SK-N-SH (cell line): ENCODE measurements around the gene ADCY6. TPM values are rescaled to one million over a fixed set of nuclear protein-coding genes. Genes with fewer than 3 reads are reported as not detected.

Source experiments
- CTCF ChIA-PET: fragments of 300-600, 350-600 bp; formaldehyde crosslinking; extraction: SDS; loops from one replicate; lab custom pipeline; 2021; lab: Yijun Ruan, JAX
- POLR2A ChIA-PET: fragments of 350-600 bp; sonication (Branson Sonifier 250); formaldehyde crosslinking; extraction: SDS; loops from one replicate; lab custom pipeline; 2020; ENCODE audit warnings: antibody characterized with exemption, inconsistent platforms; lab: Yijun Ruan, JAX
- DNase-seq: peaks from one replicate; pipeline ENCODE4 v3.0.0; 2012
- H2AFZ ChIP-seq: fragments of 200-600 bp; sonication (generic); 2 replicates; pipeline ENCODE4 v1.8.1; 2016; ENCODE audit warnings: antibody characterized with exemption, mild to moderate bottlenecking, low read depth
- H3F3A ChIP-seq: fragments of 200-600 bp; sonication (generic); replicated peaks from 2 replicates; pipeline ENCODE3; 2016; ENCODE audit warnings: antibody characterized with exemption, mild to moderate bottlenecking; ENCODE audit not compliant: insufficient read depth
- H3K27ac ChIP-seq, 2 experiments: fragments of 200-500 bp in 1 of 2; fragments of 200-600 bp in 1 of 2; sonication (Bioruptor generic) in 1 of 2; sonication (generic), shearing (Covaris generic) in 1 of 2; 2 replicates each; pipeline versions ENCODE4 v1.5.1 to v1.6.1; 2014 to 2016; ENCODE audit warnings: low read depth in 2 of 2, inconsistent platforms in 1 of 2, low read length in 1 of 2, mild to moderate bottlenecking in 1 of 2, mixed read lengths in 1 of 2
- H3K27me3 ChIP-seq: fragments of 200-600 bp; sonication (generic), shearing (Covaris generic); 2 replicates; pipeline ENCODE4 v1.6.1; 2016; ENCODE audit warnings: mixed run types; ENCODE audit not compliant: insufficient read depth
- H3K36me3 ChIP-seq, 2 experiments: fragments of 200-500 bp in 1 of 2; fragments of 200-600 bp in 1 of 2; sonication (Bioruptor generic) in 1 of 2; sonication (generic) in 1 of 2; replicated peaks in 1 of 2; 2 replicates each; pipeline versions ENCODE3 to v1.5.1; 2014 to 2016; ENCODE audit warnings: low read length in 1 of 2, mild to moderate bottlenecking in 1 of 2; ENCODE audit not compliant: insufficient read depth in 2 of 2, control insufficient read depth in 1 of 2
- H3K4me1 ChIP-seq, 2 experiments: fragments of 200-500 bp in 1 of 2; fragments of 200-600 bp in 1 of 2; sonication (Bioruptor generic) in 1 of 2; sonication (generic), shearing (Covaris generic) in 1 of 2; 2 replicates each; pipeline versions ENCODE4 v1.5.1 to v1.6.1; 2014 to 2016; ENCODE audit warnings: low read depth in 1 of 2, low read length in 1 of 2, mixed run types in 1 of 2; ENCODE audit not compliant: insufficient read depth in 2 of 2, control insufficient read depth in 1 of 2
- H3K4me2 ChIP-seq: fragments of 200-600 bp; sonication (generic), shearing (Covaris generic); 2 replicates; pipeline ENCODE4 v1.6.1; 2017; ENCODE audit warnings: mixed run types
- H3K4me3 ChIP-seq, 2 experiments: fragments of 200-500 bp in 1 of 2; fragments of 200-600 bp in 1 of 2; sonication (Bioruptor generic) in 1 of 2; sonication (generic), shearing (Covaris generic) in 1 of 2; 2 replicates each; pipeline versions ENCODE4 v1.5.1 to v1.8.1; 2014 to 2016; ENCODE audit warnings: low read depth in 2 of 2, inconsistent platforms in 1 of 2, low read length in 1 of 2, mild to moderate bottlenecking in 1 of 2, mixed read lengths in 1 of 2, moderate library complexity in 1 of 2
- H3K79me2 ChIP-seq: fragments of 200-600 bp; sonication (generic); 2 replicates; pipeline ENCODE4 v1.8.1; 2017; ENCODE audit warnings: mild to moderate bottlenecking; ENCODE audit not compliant: insufficient read depth
- H3K9ac ChIP-seq: fragments of 200-600 bp; sonication (generic); 2 replicates; pipeline ENCODE4 v1.6.1; 2017; ENCODE audit warnings: mixed run types
- H3K9me2 ChIP-seq: fragments of 200-600 bp; sonication (generic); 2 replicates; pipeline ENCODE4 v1.6.1; 2017; ENCODE audit warnings: mixed run types
- H3K9me3 ChIP-seq: fragments of 200-600 bp; sonication (generic); 2 replicates; pipeline ENCODE4 v1.6.1; 2017; ENCODE audit warnings: mixed run types, mild to moderate bottlenecking, moderate library complexity
- H4K20me1 ChIP-seq: fragments of 200-600 bp; sonication (generic); 2 replicates; pipeline ENCODE4 v1.6.1; 2017; ENCODE audit warnings: mild to moderate bottlenecking, mixed run types; ENCODE audit not compliant: insufficient read depth
- ELF1 ChIP-seq: IDR thresholded peaks from 2 replicates; pipeline ENCODE4 v1.4.0; 2012
- JUND ChIP-seq: IDR thresholded peaks from 2 replicates; pipeline ENCODE4 v1.4.0; 2012
- MAX ChIP-seq: IDR thresholded peaks from 2 replicates; pipeline ENCODE4 v1.4.0; 2012; ENCODE audit warnings: low read depth
- MEF2A ChIP-seq: IDR thresholded peaks from 2 replicates; pipeline ENCODE4 v1.4.0; 2012; ENCODE audit warnings: low read depth, borderline replicate concordance
- NRF1 ChIP-seq: IDR thresholded peaks from 2 replicates; pipeline ENCODE4 v1.6.1; 2012; ENCODE audit warnings: low read depth, mild to moderate bottlenecking, low read length
- PBX3 ChIP-seq: IDR thresholded peaks from 2 replicates; pipeline ENCODE4; 2012
- RAD21 ChIP-seq: IDR thresholded peaks from 2 replicates; pipeline ENCODE4 v1.6.1; 2012; ENCODE audit warnings: mild to moderate bottlenecking, low read length
- RXRA ChIP-seq: IDR thresholded peaks from 2 replicates; pipeline ENCODE4 v1.4.0; 2012; ENCODE audit warnings: low read depth, mild to moderate bottlenecking, borderline replicate concordance
- SMC3 ChIP-seq: IDR thresholded peaks from 2 replicates; pipeline ENCODE4 v1.6.1; 2012; ENCODE audit warnings: low read depth, low read length, improper control_type of control experiment
- TCF12 ChIP-seq: IDR thresholded peaks from 2 replicates; pipeline ENCODE4 v1.4.0; 2012
- TEAD4 ChIP-seq: IDR thresholded peaks from 2 replicates; pipeline ENCODE4 v1.4.0; 2012; ENCODE audit warnings: mild to moderate bottlenecking, borderline replicate concordance; ENCODE audit not compliant: insufficient read depth
- USF2 ChIP-seq: fragments of 150-350 bp; IDR thresholded peaks from 2 replicates; pipeline ENCODE4 v1.6.1; 2017; ENCODE audit warnings: antibody characterized with exemption, low read length, low read depth, borderline replicate concordance
- WGBS: methylation state at CpG from one replicate; pipeline ENCODE4 v1.1.6; 2017; ENCODE audit warnings: low lambda C conversion rate; 5-methylcytosine and 5-hydroxymethylcytosine counted together
- polyA plus RNA-seq, 3 experiments: library from polyadenylated mRNA; depleted of rRNA; stranded (reverse); fragments of >200 nt; gene quantifications; 2 replicates each; pipeline ENCODE4 v1.2.3, GENCODE V29; 2012
- TF ChIP-seq, protein P1 (sequence below): fragments of 200-600 bp; sonication (generic); IDR thresholded peaks from 2 replicates; pipeline ENCODE4 v1.6.1; 2017; ENCODE audit warnings: antibody characterized with exemption, mild to moderate bottlenecking, moderate library complexity
- TF ChIP-seq, protein P2 (sequence below): fragments of 150-350 bp; IDR thresholded peaks from 2 replicates; pipeline ENCODE4 v1.6.1; 2016; ENCODE audit warnings: mild to moderate bottlenecking, low read depth, low read length

ADCY6 gene
- polyA plus RNA-seq, 1 of the 3 experiments (the other 2 are of a cell fraction): 36.0 TPM

DNA sequence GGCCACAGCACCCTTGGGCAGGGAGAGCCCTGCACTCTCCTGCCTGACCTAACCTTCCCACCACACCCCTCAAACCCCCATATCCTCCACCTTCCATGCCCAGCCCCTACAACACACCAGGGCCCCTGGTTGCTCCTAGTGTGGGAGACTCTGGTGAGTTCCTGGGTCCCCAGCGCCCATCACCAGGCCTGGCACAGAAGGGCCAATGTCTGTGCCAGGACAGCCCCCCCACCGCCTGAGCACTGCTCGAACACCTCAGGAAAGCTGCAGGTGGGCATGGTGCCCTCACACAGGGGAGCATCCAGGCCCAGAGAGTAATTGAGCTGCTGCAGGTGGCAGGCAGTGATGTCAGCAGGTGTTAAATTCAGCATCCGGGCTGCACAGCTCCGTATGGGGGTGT, 15.2 kb downstream of the ADCY6 start:
- H3K27ac ChIP-seq: no peak overlapping the region
- POLR2A ChIA-PET: no interaction called here
- no peaks in the 10 kb centered on the region for H3K27me3 ChIP-seq
- H3K36me3 ChIP-seq: peaks cover 18 to 71% of the 10 kb centered on the region in 2 experiments
- H3K9ac ChIP-seq: no peak overlapping the region
- CTCF ChIA-PET: interaction anchor here (1.6 to 2.2 kb wide), 3 partner anchors 22 to 41 kb away, joined by 6 to 9 read pairs (median 7); no protein-coding TSS in a partner anchor
- H3K9me2 ChIP-seq: no peaks in the 10 kb centered on the region
- no peaks in the 10 kb centered on the region for H4K20me1 ChIP-seq
- no peak overlapping the region for H3K4me3 ChIP-seq
- peaks cover 7% of the 10 kb centered on the region; the same call in 1 of the 2 replicates for H3K79me2 ChIP-seq
- no peaks in the 10 kb centered on the region for H3K9me3 ChIP-seq
- H3K4me1 ChIP-seq: no peaks in the 10 kb centered on the region
- TF ChIP-seq, protein P1, sequence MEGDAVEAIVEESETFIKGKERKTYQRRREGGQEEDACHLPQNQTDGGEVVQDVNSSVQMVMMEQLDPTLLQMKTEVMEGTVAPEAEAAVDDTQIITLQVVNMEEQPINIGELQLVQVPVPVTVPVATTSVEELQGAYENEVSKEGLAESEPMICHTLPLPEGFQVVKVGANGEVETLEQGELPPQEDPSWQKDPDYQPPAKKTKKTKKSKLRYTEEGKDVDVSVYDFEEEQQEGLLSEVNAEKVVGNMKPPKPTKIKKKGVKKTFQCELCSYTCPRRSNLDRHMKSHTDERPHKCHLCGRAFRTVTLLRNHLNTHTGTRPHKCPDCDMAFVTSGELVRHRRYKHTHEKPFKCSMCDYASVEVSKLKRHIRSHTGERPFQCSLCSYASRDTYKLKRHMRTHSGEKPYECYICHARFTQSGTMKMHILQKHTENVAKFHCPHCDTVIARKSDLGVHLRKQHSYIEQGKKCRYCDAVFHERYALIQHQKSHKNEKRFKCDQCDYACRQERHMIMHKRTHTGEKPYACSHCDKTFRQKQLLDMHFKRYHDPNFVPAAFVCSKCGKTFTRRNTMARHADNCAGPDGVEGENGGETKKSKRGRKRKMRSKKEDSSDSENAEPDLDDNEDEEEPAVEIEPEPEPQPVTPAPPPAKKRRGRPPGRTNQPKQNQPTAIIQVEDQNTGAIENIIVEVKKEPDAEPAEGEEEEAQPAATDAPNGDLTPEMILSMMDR: no peak
- TF ChIP-seq SMC3: no peak
- TF ChIP-seq USF2: no peak
- TF ChIP-seq JUND: no peak
- TF ChIP-seq TCF12: no peak
- TF ChIP-seq MEF2A: no peak
- no peak for TF ChIP-seq PBX3
- no peak for TF ChIP-seq MAX
- no peak for TF ChIP-seq NRF1
- no peak for TF ChIP-seq TEAD4
- TF ChIP-seq RXRA: no peak
- TF ChIP-seq, protein P2, sequence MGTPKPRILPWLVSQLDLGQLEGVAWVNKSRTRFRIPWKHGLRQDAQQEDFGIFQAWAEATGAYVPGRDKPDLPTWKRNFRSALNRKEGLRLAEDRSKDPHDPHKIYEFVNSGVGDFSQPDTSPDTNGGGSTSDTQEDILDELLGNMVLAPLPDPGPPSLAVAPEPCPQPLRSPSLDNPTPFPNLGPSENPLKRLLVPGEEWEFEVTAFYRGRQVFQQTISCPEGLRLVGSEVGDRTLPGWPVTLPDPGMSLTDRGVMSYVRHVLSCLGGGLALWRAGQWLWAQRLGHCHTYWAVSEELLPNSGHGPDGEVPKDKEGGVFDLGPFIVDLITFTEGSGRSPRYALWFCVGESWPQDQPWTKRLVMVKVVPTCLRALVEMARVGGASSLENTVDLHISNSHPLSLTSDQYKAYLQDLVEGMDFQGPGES: no peak
- TF ChIP-seq RAD21: no peak
- TF ChIP-seq ELF1: no peak
- TF ChIP-seq, all 33 proteins: peak for 0
- no peak for DNase-seq
- 100% methylated on average over 4 of the region's 5 CpGs for whole genome bisulfite sequencing
- H3F3A ChIP-seq: no peaks in the 10 kb centered on the region
- H3K4me2 ChIP-seq: no peak overlapping the region
- no peak overlapping the region for H2AFZ ChIP-seq
